Right kidney (tissue), 1 donor: Measurements from ENCODE around the gene EIF4G3.
"Not testable (repeated sequence)": the region's sequence is repeated elsewhere in the genome, so short reads cannot be mapped to it uniquely, and the experiment has no call there.

Experiments used
- DNase-seq: peaks from one replicate; pipeline ENCODE4 v3.0.0-alpha.2; 2016

The EIF4G3 gene

DNA sequence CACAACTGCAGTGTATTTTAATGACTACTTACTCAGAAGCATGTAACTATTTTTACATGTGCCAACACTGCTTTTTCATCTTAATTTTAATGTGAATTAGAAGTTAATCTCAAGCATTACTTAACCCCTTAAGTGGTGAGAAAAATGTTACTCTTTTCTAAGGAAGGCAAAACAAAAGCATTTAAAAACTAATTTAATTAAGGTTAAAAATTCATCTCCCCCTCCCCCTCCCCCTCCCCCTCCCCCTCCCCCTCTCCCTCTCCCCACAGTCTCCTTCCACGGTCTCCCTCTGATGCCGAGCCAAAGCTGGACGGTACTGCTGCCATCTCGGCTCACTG, 362.2 kb downstream of the EIF4G3 start:
- no peak for DNase-seq

DNA sequence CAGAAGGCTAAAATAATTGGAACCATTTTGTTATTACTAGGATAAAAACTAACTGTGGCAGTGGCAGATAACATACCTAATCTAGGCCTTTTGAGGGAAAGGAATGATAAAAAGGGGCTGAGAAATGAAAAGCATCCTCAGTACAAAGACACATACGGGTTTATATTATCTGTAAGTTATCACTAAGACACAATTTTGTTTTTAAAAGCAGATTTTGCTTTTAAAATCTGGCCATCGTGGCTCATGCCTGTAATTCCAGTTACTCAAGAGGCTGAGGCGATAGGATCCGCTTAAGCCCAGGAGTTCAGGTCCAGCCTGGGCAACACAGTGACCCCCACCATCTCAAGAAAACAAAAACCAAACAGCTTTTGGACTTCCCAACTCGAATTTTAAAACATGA, 364.8 kb downstream of the EIF4G3 start:
- DNase-seq = no peak

DNA sequence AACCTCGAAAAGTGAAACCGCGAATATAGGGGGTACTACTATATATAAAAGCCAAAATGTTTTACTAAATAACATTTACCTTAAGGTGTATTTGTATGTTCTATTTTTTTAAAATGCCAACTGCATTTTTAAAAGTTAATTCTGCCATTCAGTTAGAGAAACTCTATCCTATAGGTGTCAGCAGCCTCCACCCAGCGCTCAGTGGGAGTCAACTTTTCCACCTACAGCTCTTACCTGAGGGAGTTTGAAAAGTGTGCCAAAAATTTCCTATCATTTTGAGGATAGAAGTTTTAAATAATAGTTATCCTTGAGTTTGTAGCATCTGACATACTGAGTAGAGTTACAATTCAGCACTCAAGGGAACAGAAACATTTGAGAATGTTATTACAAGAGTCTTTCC, 383.5 kb downstream of the EIF4G3 start:
- no peak for DNase-seq

DNA sequence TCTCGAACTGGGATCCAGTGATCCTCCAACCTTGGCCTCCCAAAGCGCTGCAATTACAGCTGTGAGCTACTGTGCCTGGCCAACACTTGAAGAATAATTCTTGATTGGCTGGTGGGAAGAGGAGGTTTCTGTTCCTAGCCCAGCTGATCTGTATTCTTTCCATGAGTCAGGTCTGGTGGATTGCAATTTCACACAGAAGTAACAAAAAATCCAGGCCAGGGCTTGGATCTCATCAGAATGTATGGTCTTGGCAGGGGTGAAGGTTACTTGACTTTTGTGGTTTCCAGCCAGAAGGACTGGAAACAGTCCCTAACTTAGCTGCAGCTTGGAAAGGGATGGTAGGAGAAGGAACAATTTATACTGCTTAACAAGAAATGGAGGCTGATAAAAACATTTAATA, 384.5 kb downstream of the EIF4G3 start:
- DNase-seq = no peak

DNA sequence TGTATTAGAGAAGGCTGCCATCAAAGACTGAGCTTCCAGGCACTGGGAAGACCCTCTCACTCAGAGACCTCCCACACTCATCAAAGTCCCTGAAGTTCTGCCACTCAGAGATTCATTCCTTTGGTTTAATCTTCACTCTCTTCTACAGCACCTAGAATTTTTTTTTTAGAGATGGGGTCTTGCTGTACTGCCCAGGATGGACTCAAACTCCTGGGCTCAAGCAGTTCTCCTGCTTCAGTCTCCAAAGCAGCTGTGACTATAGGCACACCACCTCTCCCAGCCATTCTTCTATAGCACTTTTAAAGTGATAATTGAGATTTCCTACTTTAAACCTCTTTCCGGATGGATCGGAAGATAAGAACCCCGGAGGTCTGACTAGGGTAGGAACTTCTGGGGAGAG, 385.9 kb downstream of the EIF4G3 start:
- no peak for DNase-seq

DNA sequence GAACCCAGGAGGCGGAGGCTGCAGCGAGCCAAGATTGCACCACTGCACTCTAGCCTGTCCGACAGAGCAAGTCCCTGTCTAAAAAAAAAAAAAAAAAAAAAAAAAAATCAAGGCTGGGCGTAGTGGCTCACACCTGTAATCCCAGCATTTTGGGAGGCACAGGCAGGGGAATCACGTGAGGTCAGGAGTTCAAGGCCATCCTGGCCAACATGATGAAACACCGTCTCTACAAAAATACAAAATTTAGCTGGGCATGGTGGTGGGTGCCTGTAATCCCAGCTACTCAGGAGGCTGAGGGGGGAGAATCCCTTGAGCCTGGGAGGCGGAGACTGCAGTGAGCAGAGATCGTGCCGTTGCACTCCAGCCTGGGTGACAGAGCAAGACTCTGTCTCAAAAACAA, 387.1 kb downstream of the EIF4G3 start:
- not testable (repeated sequence) for DNase-seq

DNA sequence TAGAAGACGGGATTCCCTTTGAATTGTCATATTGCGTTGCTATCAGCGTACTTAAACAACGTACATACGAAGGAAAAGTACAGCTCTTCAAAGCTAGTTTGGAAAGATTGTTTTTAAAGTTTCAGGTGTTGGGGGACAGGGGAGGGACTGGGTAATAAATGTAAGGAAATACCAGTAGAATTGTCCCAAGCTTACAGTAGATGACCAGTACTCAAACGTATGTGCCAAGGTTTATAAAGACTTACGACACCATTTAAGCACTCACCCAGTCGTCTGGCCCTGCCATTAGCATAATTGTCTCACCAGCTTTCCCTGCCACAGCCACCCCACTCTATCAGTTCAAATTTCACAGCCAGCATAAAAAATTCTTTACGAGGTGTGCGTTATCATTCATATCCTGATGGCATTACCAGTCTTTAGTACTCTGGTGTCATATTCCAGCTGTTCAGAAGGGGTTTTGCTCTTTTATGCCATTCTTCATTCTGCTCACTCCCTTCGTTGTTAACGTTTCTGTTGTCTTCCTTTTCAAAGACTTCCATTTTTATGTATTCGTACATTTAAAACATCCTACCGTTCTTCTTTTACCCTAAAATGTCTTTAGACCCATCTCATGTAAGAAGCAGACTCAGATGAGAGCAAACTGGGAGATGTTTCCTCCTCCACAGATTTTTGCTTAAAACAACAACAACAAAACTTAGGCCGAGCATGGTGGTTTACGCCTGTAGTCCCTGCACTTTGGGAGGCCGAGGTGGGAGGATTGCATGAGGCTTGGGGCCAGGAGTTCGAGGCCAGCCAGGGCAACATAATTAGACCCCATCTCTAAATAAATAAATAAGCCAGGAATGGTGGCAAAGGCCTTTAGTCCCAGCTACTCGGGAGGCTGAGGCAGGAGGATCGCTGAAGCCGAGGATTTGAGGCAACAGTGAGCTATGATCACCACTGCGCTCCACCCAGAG, 388.6 kb downstream of the EIF4G3 start:
- DNase-seq = no peak

DNA sequence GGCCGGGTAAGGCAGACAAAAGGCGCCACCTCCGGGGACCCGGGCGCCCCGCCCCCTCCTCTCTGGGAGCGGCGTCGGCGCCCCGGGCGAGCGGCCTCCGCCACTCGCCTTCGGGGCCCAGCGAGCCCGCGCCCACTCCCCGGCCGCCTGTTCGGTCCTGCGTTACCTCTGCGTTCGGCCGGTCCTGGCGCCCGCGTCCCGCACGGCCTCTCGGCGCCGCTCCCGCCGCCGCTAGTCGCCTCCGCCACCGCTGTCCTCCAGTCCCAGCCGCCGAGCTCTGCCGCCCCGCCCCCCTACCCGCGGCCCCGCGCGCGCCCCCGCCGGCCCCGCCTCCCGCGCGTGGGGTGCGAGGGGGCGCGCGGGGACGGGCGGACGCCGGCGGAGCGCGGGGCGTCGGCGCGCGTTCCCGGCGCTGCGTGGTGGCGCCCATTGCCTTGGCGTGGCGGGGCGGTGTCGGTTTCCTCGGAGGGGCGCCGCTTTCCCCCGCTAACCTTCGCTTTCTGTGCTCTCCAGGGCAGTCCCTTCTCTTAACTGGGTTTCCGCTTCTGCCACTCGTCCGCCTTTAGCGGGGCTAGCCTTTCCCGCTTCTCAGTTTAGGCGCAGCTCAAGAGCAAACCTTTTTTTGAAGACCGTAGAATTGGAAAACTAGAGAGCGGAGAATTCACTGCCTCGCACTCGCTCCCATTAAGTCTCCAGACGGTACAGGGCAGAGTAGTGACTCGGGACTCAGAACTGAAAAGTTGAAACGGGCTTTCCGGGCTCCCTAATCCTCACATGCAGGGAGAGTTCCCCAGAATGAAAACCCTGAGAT, 389.5 kb downstream of the EIF4G3 start, which contains the start of gene HP1BP3:
TSS of gene HP1BP3 (minus strand) at position 279 of the 811 bp plus-strand sequence. CDS start 6,867 bp downstream, outside the sequence.
- peak; percentile 86 for DNase-seq

DNA sequence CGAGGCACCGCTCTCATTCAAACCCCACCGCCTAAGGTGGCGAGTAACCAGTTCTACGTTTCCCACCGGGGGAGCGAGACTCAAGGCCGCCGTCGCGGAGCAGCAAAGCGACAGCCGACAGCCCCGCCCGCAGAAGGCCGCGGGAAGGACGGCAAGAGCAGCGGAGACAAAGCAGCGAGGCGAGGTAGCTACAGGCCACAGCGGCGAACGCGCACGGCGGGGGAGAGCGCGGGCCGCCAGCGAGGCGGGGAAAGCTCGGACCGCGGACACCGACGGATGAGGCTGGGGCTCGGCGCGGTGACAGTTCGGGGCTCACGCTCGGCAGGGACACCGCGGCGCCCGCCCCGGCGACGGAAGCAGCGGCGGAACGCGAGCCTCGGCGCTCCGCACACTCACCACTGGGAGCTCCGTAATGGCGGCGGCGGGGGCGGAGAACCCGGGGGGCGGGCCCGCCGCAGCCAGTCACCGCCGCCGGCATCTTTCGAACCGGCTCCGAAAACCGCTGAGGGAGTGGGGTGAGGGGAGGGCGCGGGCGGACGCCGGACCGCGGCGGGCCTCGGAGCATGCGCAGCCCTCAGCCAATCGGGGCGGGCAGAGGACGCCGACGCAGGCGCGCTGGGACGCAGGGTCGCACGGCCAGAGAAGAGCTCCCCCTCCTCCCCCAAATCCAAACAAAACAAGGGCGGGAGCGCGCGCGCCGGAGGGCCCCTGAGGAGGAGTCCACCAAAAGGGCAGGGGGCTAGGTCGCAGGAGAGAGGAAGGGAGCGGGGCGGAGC, 390.3 kb downstream of the EIF4G3 start:
- peak; percentile 99 for DNase-seq

DNA sequence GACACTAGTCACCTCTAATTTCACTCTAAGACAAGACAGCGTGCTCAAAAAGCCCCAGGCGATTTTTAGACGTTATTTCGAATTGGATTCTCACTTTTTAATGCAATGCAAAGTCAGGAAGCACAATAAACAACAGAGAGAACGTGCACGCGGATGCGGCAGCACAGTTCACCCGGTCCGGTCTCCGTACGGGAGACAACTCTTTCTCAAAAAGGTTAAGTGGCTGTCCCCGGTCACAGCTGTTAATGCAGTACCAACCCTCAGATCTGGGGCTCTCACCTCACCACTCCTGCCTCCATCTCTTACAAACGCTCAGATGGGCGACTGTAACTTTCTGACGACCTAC, 390.8 kb downstream of the EIF4G3 start:
- DNase-seq = no peak

DNA sequence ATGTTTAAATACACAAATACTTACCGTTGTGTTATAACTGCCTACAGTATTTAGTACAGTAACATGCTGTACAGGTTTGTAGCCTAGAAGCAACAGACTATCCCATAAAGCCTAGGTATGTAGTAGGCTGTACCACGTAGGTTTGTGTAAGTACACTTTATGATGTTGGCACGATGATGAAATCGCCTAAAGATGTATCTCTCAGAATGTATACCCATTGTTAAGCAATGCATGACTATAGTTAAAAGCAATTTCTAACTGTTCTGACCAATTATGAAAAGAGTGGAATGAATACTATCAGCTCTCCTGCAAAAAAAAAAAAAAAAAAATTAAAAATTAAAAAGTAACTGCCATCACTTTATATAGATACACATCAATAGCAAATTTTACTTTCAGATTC, 401.0 kb downstream of the EIF4G3 start:
- DNase-seq = no peak

DNA sequence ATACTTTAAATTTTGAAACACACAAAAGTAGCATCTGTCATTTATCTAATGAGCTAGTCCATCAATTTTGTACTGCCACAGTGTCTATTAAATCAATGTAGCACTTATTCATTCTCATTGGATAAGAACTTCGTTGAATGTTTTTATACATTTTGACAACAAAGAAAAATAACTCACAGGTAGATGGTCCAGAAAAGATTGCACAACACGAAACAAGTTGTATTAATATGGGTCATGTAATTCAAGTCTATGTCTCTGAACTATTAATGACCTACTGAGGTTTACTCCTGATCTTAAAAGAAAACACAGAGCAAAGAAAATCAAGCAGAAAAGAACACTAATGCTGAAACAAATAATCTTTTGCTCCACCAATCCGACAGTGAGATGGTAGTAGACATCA, 404.9 kb downstream of the EIF4G3 start:
- DNase-seq = no peak

DNA sequence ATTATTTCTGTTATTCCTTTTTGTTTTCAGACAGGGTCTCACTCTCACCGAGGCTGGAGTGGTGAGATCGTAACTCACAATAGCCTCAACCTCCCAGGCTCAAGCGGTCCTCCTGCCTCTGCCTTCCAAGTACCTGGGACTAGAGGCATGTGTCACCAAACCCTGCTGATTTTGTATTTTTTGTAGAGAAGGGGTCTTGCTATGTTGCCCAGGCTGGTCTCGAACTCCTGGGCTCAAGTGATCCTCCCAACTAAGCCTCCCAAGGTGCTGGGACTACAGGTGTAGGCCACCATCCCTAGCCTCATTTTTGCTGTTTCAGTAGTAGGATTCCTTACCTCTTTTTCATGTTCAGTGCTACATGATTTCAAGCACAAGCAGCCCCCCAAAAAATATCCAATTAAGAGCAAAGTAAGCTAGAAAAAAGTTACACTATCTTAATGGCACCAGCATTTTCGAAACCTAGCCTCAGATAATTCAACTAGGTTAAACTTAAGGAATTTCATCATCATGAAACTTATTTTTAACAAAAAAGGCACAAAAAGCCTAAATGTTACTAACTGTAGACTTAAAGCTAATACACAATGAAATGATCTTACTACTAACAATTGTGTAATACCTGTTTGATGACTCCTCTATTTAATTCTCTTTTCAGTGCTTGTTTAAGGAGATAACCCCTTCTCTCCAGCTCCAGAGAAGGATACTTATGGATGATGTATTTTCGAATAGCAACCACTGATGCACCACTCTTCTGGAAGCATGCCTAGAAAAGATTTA, 406.2 kb downstream of the EIF4G3 start:
- DNase-seq = no peak

DNA sequence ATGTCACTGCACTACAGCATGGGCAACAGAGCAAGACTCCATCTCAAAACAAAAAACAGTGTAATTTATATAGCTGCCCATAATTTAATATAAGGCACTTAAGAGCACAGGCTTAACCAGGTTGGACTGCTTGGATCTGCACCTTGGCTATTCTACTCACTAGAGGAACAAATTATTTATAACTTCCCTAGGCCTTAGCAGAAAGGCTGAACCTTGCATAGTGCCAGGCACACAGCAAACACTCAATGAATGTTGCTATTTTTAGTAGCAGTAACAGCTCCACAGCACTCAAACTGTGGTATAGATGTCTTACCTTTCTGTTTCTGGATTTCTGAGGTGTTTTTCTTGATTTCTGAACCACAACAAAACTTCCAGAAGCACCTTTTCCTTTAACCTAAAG, 409.4 kb downstream of the EIF4G3 start:
- no peak for DNase-seq

DNA sequence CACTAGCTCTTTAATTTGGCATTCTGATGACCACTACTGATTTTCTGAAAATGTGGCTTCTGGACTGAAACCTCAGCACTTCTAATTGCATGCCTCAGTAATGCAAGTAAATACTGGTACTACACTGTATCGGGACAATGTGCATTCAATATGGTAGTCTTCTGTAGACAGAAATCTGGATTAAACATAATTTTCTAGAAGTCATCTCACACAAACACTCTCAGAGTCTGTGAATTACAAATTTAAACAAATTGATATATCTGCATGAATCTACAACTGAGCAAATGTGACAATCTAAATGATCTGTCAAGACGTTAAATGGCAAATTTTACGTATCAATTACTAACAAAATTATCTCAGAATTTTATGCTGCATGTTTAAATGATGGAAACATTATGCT, 413.3 kb downstream of the EIF4G3 start:
- no peak for DNase-seq

DNA sequence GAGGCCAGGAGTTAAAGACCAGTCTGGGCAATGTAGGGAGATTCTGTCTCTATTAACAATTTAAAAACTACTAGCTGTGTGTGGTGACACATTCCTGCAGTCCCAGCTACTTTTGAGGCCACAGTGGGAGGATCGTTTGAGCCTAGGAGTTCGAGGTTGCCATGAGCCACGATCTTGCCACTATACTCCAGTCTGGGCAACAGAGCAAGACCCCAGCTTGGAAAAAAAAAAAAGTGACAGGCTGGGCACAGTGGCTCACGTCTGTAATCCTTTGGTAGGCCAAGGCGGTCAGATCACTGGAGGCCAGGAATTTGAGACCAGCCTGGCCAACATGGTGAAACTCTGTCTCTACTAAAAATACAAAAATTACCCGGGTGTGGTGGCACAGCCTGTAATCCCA, 416.4 kb downstream of the EIF4G3 start:
- DNase-seq = no peak
